GM23248 (cell line): ENCODE measurements around the gene SFTPB. TPM values are rescaled to one million over a fixed set of nuclear protein-coding genes. Genes with fewer than 3 reads are reported as not detected.

Experiments
- DNase-seq: peaks from one replicate; pipeline ENCODE4 v3.0.0-alpha.2; 2015
- H2AFZ ChIP-seq: fragments of 200-600 bp; sonication (generic); 2 replicates; pipeline ENCODE4 v1.6.1; 2016; ENCODE audit warnings: antibody characterized with exemption
- H3F3A ChIP-seq: fragments of 200-600 bp; sonication (generic); 2 replicates; pipeline ENCODE4 v1.6.1; 2016; ENCODE audit warnings: mild to moderate bottlenecking, antibody characterized with exemption, mixed run types; ENCODE audit not compliant: insufficient read depth
- H3K27ac ChIP-seq: fragments of 200-600 bp; sonication (generic); 2 replicates; pipeline ENCODE4 v1.5.1; 2016; ENCODE audit warnings: mild to moderate bottlenecking
- H3K27me3 ChIP-seq: fragments of 200-600 bp; sonication (generic); replicated peaks from 2 replicates; pipeline ENCODE4 v1.6.1; 2016; ENCODE audit warnings: mild to moderate bottlenecking; ENCODE audit not compliant: insufficient read depth
- H3K36me3 ChIP-seq: fragments of 200-600 bp; sonication (generic); 2 replicates; pipeline ENCODE4 v1.6.1; 2016; ENCODE audit warnings: low read depth, mild to moderate bottlenecking
- H3K4me1 ChIP-seq: fragments of 200-600 bp; sonication (generic); 2 replicates; pipeline ENCODE4 v1.6.1; 2016; ENCODE audit warnings: mild to moderate bottlenecking; ENCODE audit not compliant: insufficient read depth
- H3K4me2 ChIP-seq: fragments of 200-600 bp; sonication (generic); one replicate; pipeline ENCODE4 v1.6.1; 2016; ENCODE audit warnings: mild to moderate bottlenecking; ENCODE audit not compliant: unreplicated experiment
- H3K4me3 ChIP-seq: fragments of 200-600 bp; sonication (generic); 2 replicates; pipeline ENCODE4 v1.5.1; 2016; ENCODE audit warnings: mild to moderate bottlenecking
- H3K79me2 ChIP-seq: fragments of 200-600 bp; sonication (generic); 2 replicates; pipeline ENCODE4 v1.6.1; 2016; ENCODE audit warnings: mild to moderate bottlenecking; ENCODE audit not compliant: insufficient read depth
- H3K9ac ChIP-seq: fragments of 200-600 bp; sonication (generic); 2 replicates; pipeline ENCODE4 v1.6.1; 2016; ENCODE audit warnings: mild to moderate bottlenecking
- H3K9me2 ChIP-seq: fragments of 200-600 bp; sonication (generic); 2 replicates; pipeline ENCODE4 v1.6.1; 2016; ENCODE audit warnings: mixed run types, mild to moderate bottlenecking, moderate library complexity; ENCODE audit not compliant: insufficient read depth
- H3K9me3 ChIP-seq: fragments of 200-600 bp; sonication (generic); one replicate; pipeline ENCODE4 v1.6.1; 2017; ENCODE audit warnings: low read depth
- H4K20me1 ChIP-seq: fragments of 200-600 bp; sonication (generic); 2 replicates; pipeline ENCODE4 v1.6.0; 2016; ENCODE audit not compliant: insufficient read depth
- EZH2 ChIP-seq: fragments of 200-600 bp; sonication (generic); IDR thresholded peaks from 2 replicates; pipeline ENCODE4 v1.6.1; 2018; ENCODE audit warnings: antibody characterized with exemption, mild to moderate bottlenecking; ENCODE audit not compliant: insufficient read depth, poor library complexity, severe bottlenecking
- EZH2phosphoT487 ChIP-seq: fragments of 200-600 bp; sonication (generic); IDR thresholded peaks from 2 replicates; pipeline ENCODE4 v1.6.1; 2018; ENCODE audit warnings: antibody characterized with exemption, moderate library complexity, mild to moderate bottlenecking, low read depth; ENCODE audit not compliant: insufficient read depth
- whole genome bisulfite sequencing, 2 experiments: methylation state at CpG; one replicate each; pipeline ENCODE4 v1.1.6; 2015 to 2017; ENCODE audit warnings: low lambda C conversion rate in 2 of 2, low coverage in 1 of 2; ENCODE audit errors: missing lambda C conversion rate in 2 of 2; 5-methylcytosine and 5-hydroxymethylcytosine counted together
- in situ Hi-C: fragments of 300-500 bp; cut with MboI; formaldehyde crosslinking; loops from 2 replicates; pipeline ENCODE4 v1.15.0; 2020
- polyA plus RNA-seq: library from polyadenylated mRNA; unstranded; fragments of >200 nt; fragmentation: Nextera tagmentation; extraction: Ambion mirVana; gene quantifications from 2 replicates; pipeline ENCODE4 v1.2.1, GENCODE V29; 2016
- total RNA-seq: library from RNA; depleted of rRNA; stranded (reverse); fragments of >200 nt; shearing (Covaris generic); gene quantifications from 2 replicates; pipeline ENCODE4 v1.2.3, GENCODE V29; 2014; rRNA removed

SFTPB gene
- total and polyA plus RNA-seq, 2 experiments from 2014 or later, result not detected

GRCh38 chr2:85611217-85611704 is 56.7 kb downstream of the SFTPB start:
- H3K9me3 ChIP-seq, result no peaks in the 10 kb centered on the region
- H3F3A ChIP-seq, result peaks cover 34% of the 10 kb centered on the region
- H4K20me1 ChIP-seq, result no peaks in the 10 kb centered on the region
- peak overlapping the region; percentile 91 for H2AFZ ChIP-seq
- H3K36me3 ChIP-seq, result no peaks in the 10 kb centered on the region; the same call in 1 of the 2 replicates
- H3K4me3 ChIP-seq, result peak overlapping the region; percentile 77
- H3K79me2 ChIP-seq, result peaks cover 56% of the 10 kb centered on the region
- 10 to 12% methylated on average over 24 of the region's 24 CpGs for WGBS, 2 experiments
- peak overlapping the region; percentile 46; the same call in 1 of the 2 replicates for H3K27ac ChIP-seq
- H3K9ac ChIP-seq, result peak overlapping the region; percentile 79
- TF ChIP-seq EZH2 (no peak), EZH2phosphoT487 (no peak)
- H3K27me3 ChIP-seq, result no peaks in the 10 kb centered on the region
- no peaks in the 10 kb centered on the region for H3K9me2 ChIP-seq
- peak overlapping the region; percentile 97 for H3K4me2 ChIP-seq
- peak; percentile 48 for DNase-seq
- H3K4me1 ChIP-seq, result peaks cover 11% of the 10 kb centered on the region
- in situ Hi-C loops, result no loop called here

Other genes with a start within 250 kb of the SFTPB start
- not detected in 2 replicates for gene SH2D6, start 249.5 kb downstream of the SFTPB start, total RNA-seq
- 0.31 TPM in 1 of 2 replicates, not detected in the other for gene SH2D6, start 249.5 kb downstream of the SFTPB start, polyA plus RNA-seq
- 104 and 125 TPM in 2 replicates for gene MAT2A, start 129.0 kb downstream of the SFTPB start, total RNA-seq
- gene MAT2A, start 129.0 kb downstream of the SFTPB start, polyA plus RNA-seq, result 193 and 217 TPM in 2 replicates
- 74.7 and 81.3 TPM in 2 replicates for gene GGCX, start 106.7 kb downstream of the SFTPB start, total RNA-seq
- gene GGCX, start 106.7 kb downstream of the SFTPB start, polyA plus RNA-seq, result 62.7 and 65.4 TPM in 2 replicates
- 1.7 TPM in 1 of 2 replicates, not detected in the other for gene VAMP8, start 90.6 kb downstream of the SFTPB start, total RNA-seq
- 1.0 and 1.2 TPM in 2 replicates for gene VAMP8, start 90.6 kb downstream of the SFTPB start, polyA plus RNA-seq
- 50.3 and 59.0 TPM in 2 replicates for gene VAMP5, start 83.8 kb downstream of the SFTPB start, total RNA-seq
- gene VAMP5, start 83.8 kb downstream of the SFTPB start, polyA plus RNA-seq, result 287 and 289 TPM in 2 replicates
- 159 and 178 TPM in 2 replicates for gene RNF181, start 72.5 kb downstream of the SFTPB start, total RNA-seq
- 294 and 308 TPM in 2 replicates for gene RNF181, start 72.5 kb downstream of the SFTPB start, polyA plus RNA-seq
- 13.5 and 20.9 TPM in 2 replicates for gene TMEM150A, start 65.5 kb downstream of the SFTPB start, total RNA-seq
- gene TMEM150A, start 65.5 kb downstream of the SFTPB start, polyA plus RNA-seq, result 35.7 and 36.0 TPM in 2 replicates
- gene C2orf68, start 56.1 kb downstream of the SFTPB start, total RNA-seq, result 9.8 and 19.5 TPM in 2 replicates
- 30.4 and 31.3 TPM in 2 replicates for gene C2orf68, start 56.1 kb downstream of the SFTPB start, polyA plus RNA-seq
- 41.4 and 44.5 TPM in 2 replicates for gene USP39, start 52.0 kb downstream of the SFTPB start, total RNA-seq
- gene USP39, start 52.0 kb downstream of the SFTPB start, polyA plus RNA-seq, result 43.3 and 43.7 TPM in 2 replicates
- not detected in 2 replicates for gene GNLY, start 26.2 kb upstream of the SFTPB start, total RNA-seq
- gene GNLY, start 26.2 kb upstream of the SFTPB start, polyA plus RNA-seq, result not detected in 2 replicates
- 40.7 and 50.1 TPM in 2 replicates for gene ATOH8, start 85.8 kb upstream of the SFTPB start, total RNA-seq
- gene ATOH8, start 85.8 kb upstream of the SFTPB start, polyA plus RNA-seq, result 12.0 and 12.7 TPM in 2 replicates
- gene ST3GAL5, start 220.8 kb upstream of the SFTPB start, total RNA-seq, result 21.0 and 27.2 TPM in 2 replicates
- 16.4 and 18.7 TPM in 2 replicates for gene ST3GAL5, start 220.8 kb upstream of the SFTPB start, polyA plus RNA-seq